MM.1S (cell line): ENCODE results near the gene PADI1.

ENCODE experiments used
- DNase-seq: peaks from one replicate; pipeline ENCODE4 v3.0.0-alpha.2; 2015
- H2AFZ ChIP-seq: fragments of 300-600 bp; sonication (generic); 2 replicates; pipeline ENCODE4 v1.6.0; 2016; ENCODE audit warnings: antibody characterized with exemption, low read length
- H3F3A ChIP-seq: fragments of 300-600 bp; sonication (generic); 2 replicates; pipeline ENCODE4 v1.6.1; 2016; ENCODE audit warnings: mild to moderate bottlenecking, antibody characterized with exemption, low read length, moderate library complexity, mixed read lengths; ENCODE audit not compliant: insufficient read depth
- H3K27ac ChIP-seq: fragments of 300-600 bp; sonication (generic); 2 replicates; pipeline ENCODE4 v1.5.1; 2016; ENCODE audit warnings: mild to moderate bottlenecking, low read length
- H3K27me3 ChIP-seq: fragments of 300-600 bp; sonication (generic); replicated peaks from 2 replicates; pipeline ENCODE4 v1.6.0; 2016; ENCODE audit warnings: low read length; ENCODE audit not compliant: insufficient read depth
- H3K36me3 ChIP-seq: fragments of 300-600 bp; sonication (generic); replicated peaks from 2 replicates; pipeline ENCODE4 v1.6.1; 2016; ENCODE audit warnings: mild to moderate bottlenecking, low read length, mixed read lengths; ENCODE audit not compliant: insufficient read depth
- H3K4me1 ChIP-seq: fragments of 300-600 bp; sonication (generic); 2 replicates; pipeline ENCODE4 v1.6.1; 2016; ENCODE audit warnings: low read length, mixed read lengths
- H3K4me2 ChIP-seq: fragments of 300-600 bp; sonication (generic); 2 replicates; pipeline ENCODE4 v1.6.0; 2016; ENCODE audit warnings: low read depth, low read length
- H3K4me3 ChIP-seq: fragments of 300-600 bp; sonication (generic); 2 replicates; pipeline ENCODE4 v1.5.1; 2016; ENCODE audit warnings: low read length, mixed read lengths
- H3K79me2 ChIP-seq: fragments of 300-600 bp; sonication (generic); 2 replicates; pipeline ENCODE4 v1.6.1; 2016; ENCODE audit warnings: mixed run types, low read length, mixed read lengths
- H3K9ac ChIP-seq: fragments of 300-600 bp; sonication (generic); 2 replicates; pipeline ENCODE4 v1.6.1; 2016; ENCODE audit warnings: low read length, mixed read lengths
- H3K9me2 ChIP-seq: fragments of 300-600 bp; sonication (generic); replicated peaks from 2 replicates; pipeline ENCODE4 v1.6.1; 2016; ENCODE audit warnings: mild to moderate bottlenecking, low read length, mixed read lengths; ENCODE audit not compliant: insufficient read depth
- H3K9me3 ChIP-seq: fragments of 300-600 bp; sonication (generic); replicated peaks from 2 replicates; pipeline ENCODE4 v1.6.1; 2016; ENCODE audit warnings: mild to moderate bottlenecking, low read length, mixed read lengths; ENCODE audit not compliant: insufficient read depth
- H4K20me1 ChIP-seq: fragments of 300-600 bp; sonication (generic); 2 replicates; pipeline ENCODE4 v1.6.1; 2016; ENCODE audit warnings: mild to moderate bottlenecking, low read length, moderate library complexity, mixed read lengths; ENCODE audit not compliant: insufficient read depth
- CTCF ChIP-seq: fragments of 300-600 bp; sonication (generic); IDR thresholded peaks from 2 replicates; pipeline ENCODE4 v1.5.1; 2016; ENCODE audit warnings: antibody characterized with exemption, low read length, mixed read lengths
- EZH2 ChIP-seq: fragments of 300-600 bp; sonication (generic); optimal IDR thresholded peaks from 2 replicates; pipeline ENCODE3; 2017; ENCODE audit warnings: low read depth, mild to moderate bottlenecking, antibody characterized with exemption, low read length, mixed read lengths
- EZH2phosphoT487 ChIP-seq: fragments of 300-600 bp; sonication (generic); IDR thresholded peaks from 2 replicates; pipeline ENCODE4 v1.6.1; 2018; ENCODE audit warnings: antibody characterized with exemption, low read length

Gene PADI1

GRCh38 chr1:17168091-17168876 lies 36.6 kb upstream of the PADI1 start:
- H3K4me2 ChIP-seq: no peak overlapping the region
- H3K9ac ChIP-seq: no peak overlapping the region
- no peak for DNase-seq

GRCh38 chr1:17170571-17170970 lies 34.4 kb upstream of the PADI1 start:
- no peaks in the 10 kb centered on the region for H3K9me2 ChIP-seq
- no peaks in the 10 kb centered on the region for H4K20me1 ChIP-seq
- TF ChIP-seq EZH2 (no peak), EZH2phosphoT487 (no peak), CTCF (no peak)
- H3K4me2 ChIP-seq: no peak overlapping the region
- no peaks in the 10 kb centered on the region for H3K9me3 ChIP-seq
- no peak overlapping the region for H3K4me3 ChIP-seq
- H3K9ac ChIP-seq: no peak overlapping the region
- DNase-seq: no peak
- no peak overlapping the region for H2AFZ ChIP-seq
- H3F3A ChIP-seq: no peaks in the 10 kb centered on the region
- no peak overlapping the region for H3K27ac ChIP-seq
- H3K79me2 ChIP-seq: no peaks in the 10 kb centered on the region
- no peaks in the 10 kb centered on the region for H3K36me3 ChIP-seq
- no peaks in the 10 kb centered on the region for H3K4me1 ChIP-seq
- H3K27me3 ChIP-seq: peaks cover 77% of the 10 kb centered on the region

More at GRCh38 chr1:17168091-17168876, 36.6 kb upstream of the PADI1 start:
- Histone ChIP-seq H3F3A (no peaks in the 10 kb centered on the region), H3K79me2 (no peaks in the 10 kb centered on the region), H3K9me3 (no peaks in the 10 kb centered on the region), H3K9me2 (no peaks in the 10 kb centered on the region), H3K4me3 (no peak overlapping the region), H3K27ac (no peak overlapping the region), H4K20me1 (no peaks in the 10 kb centered on the region), H3K4me1 (no peaks in the 10 kb centered on the region), H2AFZ (no peak overlapping the region), H3K36me3 (no peaks in the 10 kb centered on the region), H3K27me3 (peaks cover 80% of the 10 kb centered on the region)
- TF ChIP-seq EZH2 (no peak), EZH2phosphoT487 (no peak), CTCF (no peak)

GRCh38 chr1:17173217-17173616 lies 31.7 kb upstream of the PADI1 start:
- no peaks in the 10 kb centered on the region for H3K9me2 ChIP-seq
- no peak overlapping the region for H3K4me3 ChIP-seq
- H3K4me1 ChIP-seq: no peaks in the 10 kb centered on the region
- no peaks in the 10 kb centered on the region for H4K20me1 ChIP-seq
- H3K79me2 ChIP-seq: no peaks in the 10 kb centered on the region
- H2AFZ ChIP-seq: no peak overlapping the region
- no peaks in the 10 kb centered on the region for H3K36me3 ChIP-seq
- H3K4me2 ChIP-seq: no peak overlapping the region
- no peak overlapping the region for H3K27ac ChIP-seq
- TF ChIP-seq EZH2phosphoT487 (no peak), CTCF (no peak), EZH2 (no peak)
- no peaks in the 10 kb centered on the region for H3F3A ChIP-seq
- no peak overlapping the region for H3K9ac ChIP-seq
- H3K27me3 ChIP-seq: peaks cover 81% of the 10 kb centered on the region
- no peaks in the 10 kb centered on the region for H3K9me3 ChIP-seq
- DNase-seq: no peak
